Uterus (tissue), 2 donors: ENCODE results near the gene TLN1.

Source experiments
- POLR2A ChIP-seq, 2 donors: fragments of 450-650 bp; IDR thresholded peaks; one replicate each; pipeline ENCODE4 v1.6.1; 2016; ENCODE audit warnings: antibody characterized with exemption in 2 of 2, mild to moderate bottlenecking in 1 of 2, moderate library complexity in 1 of 2
- TF ChIP-seq, protein P1 (sequence below), 4 experiments: fragments of 200-600 bp in 2 of 4; fragments of 450-650 bp in 2 of 4; sonication (generic) in 2 of 4; IDR thresholded peaks; one replicate each; pipeline ENCODE4 v1.5.1; 2016 to 2019; ENCODE audit warnings: antibody characterized with exemption in 4 of 4, mild to moderate bottlenecking in 2 of 4, moderate library complexity in 1 of 4

DNA sequence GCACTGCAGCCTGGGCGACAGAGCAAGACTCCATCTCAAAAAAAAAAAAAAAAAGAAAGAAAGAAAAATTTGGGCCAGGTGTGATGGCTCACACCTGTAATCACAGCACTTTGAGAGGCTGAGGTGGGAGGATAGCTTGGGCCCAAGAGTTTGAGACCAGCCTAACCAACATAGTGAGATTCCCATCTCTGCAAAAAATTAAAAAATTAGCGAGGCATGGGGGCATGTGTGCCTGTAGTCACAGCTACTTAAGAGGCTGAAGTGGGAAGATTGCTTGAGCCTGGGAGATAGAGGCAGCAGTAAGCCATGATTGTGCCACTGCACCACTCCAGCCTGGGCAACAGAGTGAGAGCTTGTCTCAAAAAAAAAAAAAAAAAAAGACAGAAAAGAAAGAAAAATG, 78.4 kb downstream of the TLN1 start:
- TF ChIP-seq, protein P1, sequence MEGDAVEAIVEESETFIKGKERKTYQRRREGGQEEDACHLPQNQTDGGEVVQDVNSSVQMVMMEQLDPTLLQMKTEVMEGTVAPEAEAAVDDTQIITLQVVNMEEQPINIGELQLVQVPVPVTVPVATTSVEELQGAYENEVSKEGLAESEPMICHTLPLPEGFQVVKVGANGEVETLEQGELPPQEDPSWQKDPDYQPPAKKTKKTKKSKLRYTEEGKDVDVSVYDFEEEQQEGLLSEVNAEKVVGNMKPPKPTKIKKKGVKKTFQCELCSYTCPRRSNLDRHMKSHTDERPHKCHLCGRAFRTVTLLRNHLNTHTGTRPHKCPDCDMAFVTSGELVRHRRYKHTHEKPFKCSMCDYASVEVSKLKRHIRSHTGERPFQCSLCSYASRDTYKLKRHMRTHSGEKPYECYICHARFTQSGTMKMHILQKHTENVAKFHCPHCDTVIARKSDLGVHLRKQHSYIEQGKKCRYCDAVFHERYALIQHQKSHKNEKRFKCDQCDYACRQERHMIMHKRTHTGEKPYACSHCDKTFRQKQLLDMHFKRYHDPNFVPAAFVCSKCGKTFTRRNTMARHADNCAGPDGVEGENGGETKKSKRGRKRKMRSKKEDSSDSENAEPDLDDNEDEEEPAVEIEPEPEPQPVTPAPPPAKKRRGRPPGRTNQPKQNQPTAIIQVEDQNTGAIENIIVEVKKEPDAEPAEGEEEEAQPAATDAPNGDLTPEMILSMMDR (IDR thresholded peaks at IDR 0.05), result no peak
- no peak for TF ChIP-seq POLR2A (IDR thresholded peaks at IDR 0.05)
